NT2/D1 (cell line): ENCODE measurements around the gene PRKCH.

Experiments
- DNase-seq: peaks from one replicate; pipeline ENCODE4 v3.0.0-alpha.2; 2011; ENCODE audit warnings: low read depth, low spot score
- H3K27me3 ChIP-seq: 2 replicates; pipeline ENCODE4 v1.6.0; 2011; ENCODE audit warnings: mild to moderate bottlenecking; ENCODE audit not compliant: insufficient read length, insufficient read depth
- H3K36me3 ChIP-seq: 2 replicates; pipeline ENCODE4 v1.6.1; 2011; ENCODE audit warnings: mild to moderate bottlenecking, low read length, mixed read lengths; ENCODE audit not compliant: insufficient read depth, insufficient read length
- H3K4me1 ChIP-seq: 2 replicates; pipeline ENCODE4 v1.5.1; 2011; ENCODE audit not compliant: insufficient read depth, insufficient read length
- H3K4me3 ChIP-seq: 2 replicates; pipeline ENCODE4 v1.5.1; 2011; ENCODE audit warnings: low read depth; ENCODE audit not compliant: insufficient read length
- H3K9ac ChIP-seq: 2 replicates; pipeline ENCODE4 v1.6.0; 2011; ENCODE audit warnings: low read depth; ENCODE audit not compliant: insufficient read length
- H3K9me3 ChIP-seq: 2 replicates; pipeline ENCODE4 v1.5.1; 2011; ENCODE audit warnings: mild to moderate bottlenecking, low read length; ENCODE audit not compliant: insufficient read depth
- SUZ12 ChIP-seq: IDR thresholded peaks from 2 replicates; pipeline ENCODE4 v1.6.1; 2011; ENCODE audit not compliant: insufficient read length, insufficient read depth; ENCODE audit errors: extremely low read depth
- YY1 ChIP-seq: IDR thresholded peaks from 2 replicates; pipeline ENCODE4 v1.6.1; 2011; ENCODE audit not compliant: insufficient read length, insufficient read depth
- ZNF274 ChIP-seq: IDR thresholded peaks from 2 replicates; pipeline ENCODE4 v1.6.1; 2011; ENCODE audit warnings: mild to moderate bottlenecking, low read depth, low read length

Gene PRKCH

DNA sequence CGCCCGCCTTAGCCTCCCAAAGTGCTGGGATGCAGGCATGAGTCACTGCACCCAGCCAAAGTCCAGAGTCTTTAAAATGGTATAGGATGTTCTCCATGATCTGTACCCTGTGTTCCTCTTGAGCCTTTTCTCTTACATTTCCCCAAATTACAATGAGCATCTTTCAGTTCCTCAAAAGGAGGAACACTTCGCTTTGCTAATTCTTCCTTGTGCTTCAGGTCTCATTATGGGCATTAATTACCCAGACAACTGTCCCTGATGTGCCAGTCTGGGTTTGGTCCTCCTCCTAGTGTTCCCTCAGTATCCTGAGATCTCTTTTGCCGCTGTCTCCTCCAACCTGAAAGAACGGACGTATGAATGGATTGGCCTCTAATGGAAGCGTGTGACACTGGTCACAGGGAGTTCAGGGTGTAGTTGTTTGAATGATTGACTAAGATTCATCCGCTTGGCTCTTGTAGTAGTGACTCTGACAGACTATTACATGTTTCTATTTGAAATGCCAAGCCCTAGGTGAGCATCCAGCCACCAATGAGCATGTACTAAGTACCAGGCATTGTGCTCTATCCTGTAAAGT is 8.2 kb downstream of the PRKCH start:
- H3K27me3 ChIP-seq = no peaks in the 10 kb centered on the region
- no peak overlapping the region for H3K9ac ChIP-seq
- peaks cover 3% of the 10 kb centered on the region for H3K4me1 ChIP-seq
- no peak for DNase-seq
- TF ChIP-seq ZNF274 (no peak), YY1 (no peak), SUZ12 (no peak)
- H3K9me3 ChIP-seq = 0 out of 2 replicates have a peak, but pooled peaks cover 12% of the 10 kb centered on the region
- no peak overlapping the region for H3K4me3 ChIP-seq
- no peaks in the 10 kb centered on the region for H3K36me3 ChIP-seq

DNA sequence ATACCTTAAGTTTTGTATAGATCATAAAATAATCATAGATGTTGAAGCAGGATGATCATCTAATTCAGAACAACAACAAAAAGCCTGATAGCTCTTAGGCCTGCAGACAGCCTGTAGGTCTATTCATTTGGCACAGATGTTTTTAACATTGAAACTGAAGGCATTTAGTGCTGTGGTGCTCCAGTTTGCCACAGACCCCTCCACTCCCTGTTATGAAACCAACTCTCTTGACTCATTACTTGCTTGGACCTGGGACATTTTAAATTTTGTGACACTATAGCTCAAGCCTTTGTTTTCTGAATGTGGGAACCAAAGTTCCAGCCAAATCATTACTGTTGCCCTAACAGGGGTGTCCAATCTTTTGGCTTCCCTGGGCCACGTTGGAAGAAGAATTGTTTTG is 9.1 kb downstream of the PRKCH start:
- Histone ChIP-seq H3K9ac (no peak overlapping the region), H3K36me3 (no peaks in the 10 kb centered on the region), H3K4me1 (peaks cover 3% of the 10 kb centered on the region), H3K9me3 (0 out of 2 replicates have a peak, but pooled peaks cover 8% of the 10 kb centered on the region), H3K4me3 (no peak overlapping the region), H3K27me3 (no peaks in the 10 kb centered on the region)
- no peak for TF ChIP-seq ZNF274
- TF ChIP-seq SUZ12 = no peak
- no peak for TF ChIP-seq YY1
- no peak for DNase-seq

DNA sequence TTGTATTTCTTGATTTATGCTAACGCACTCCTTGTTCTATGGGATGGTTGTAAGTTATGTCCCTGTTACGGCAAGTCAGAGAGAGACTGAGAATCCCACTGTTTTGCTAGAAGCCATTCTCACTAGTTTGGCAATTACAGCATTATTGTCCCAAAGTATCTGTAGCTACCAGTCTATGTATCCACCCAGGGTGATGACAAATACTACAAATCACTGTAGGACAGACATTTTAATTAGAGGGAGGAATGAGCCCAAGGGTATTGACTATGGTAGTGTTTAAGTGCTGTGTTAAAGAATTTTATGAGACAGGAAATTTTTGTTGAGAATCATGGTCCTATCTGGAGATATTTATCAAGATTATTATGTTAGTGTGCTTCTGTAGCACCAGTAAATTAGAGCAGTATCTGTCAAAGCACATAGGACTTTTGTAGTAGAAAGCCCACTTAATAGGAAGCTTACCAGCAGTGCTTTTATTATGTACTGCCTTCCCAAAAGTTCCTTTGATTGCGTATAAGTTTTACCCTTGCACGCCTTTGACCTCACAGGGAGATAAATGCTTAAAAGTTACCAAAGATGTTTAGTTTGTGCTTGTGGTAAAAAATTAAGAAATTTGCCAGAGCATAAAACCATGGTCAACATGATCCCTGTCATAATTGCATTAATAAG is 10.7 kb downstream of the PRKCH start:
- no peak overlapping the region for H3K4me3 ChIP-seq
- no peaks in the 10 kb centered on the region for H3K27me3 ChIP-seq
- no peaks in the 10 kb centered on the region for H3K9me3 ChIP-seq
- no peak overlapping the region for H3K9ac ChIP-seq
- no peak for TF ChIP-seq ZNF274
- no peak for DNase-seq
- no peaks in the 10 kb centered on the region for H3K36me3 ChIP-seq
- H3K4me1 ChIP-seq = peaks cover 3% of the 10 kb centered on the region

DNA sequence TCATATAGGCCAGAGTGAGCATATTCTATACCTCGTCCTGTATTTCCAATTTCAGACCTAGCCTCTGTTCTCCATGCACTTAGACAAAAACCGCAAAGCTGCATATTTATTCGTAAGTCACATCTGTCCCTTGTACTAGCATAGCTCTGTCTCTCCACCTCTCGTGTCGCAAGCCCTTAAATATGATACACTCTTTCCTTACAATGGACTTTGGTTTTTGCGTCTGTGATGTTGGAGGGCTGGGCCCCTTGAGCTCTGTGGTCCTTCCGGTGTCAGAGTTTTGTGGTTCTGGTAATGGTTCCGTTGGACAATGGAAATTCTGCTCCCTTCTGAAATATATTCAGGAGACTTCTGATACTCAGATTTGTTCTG is 11.3 kb downstream of the PRKCH start:
- H3K4me1 ChIP-seq = peaks cover 3% of the 10 kb centered on the region
- H3K9ac ChIP-seq = no peak overlapping the region
- H3K9me3 ChIP-seq = no peaks in the 10 kb centered on the region
- no peak overlapping the region for H3K4me3 ChIP-seq
- no peaks in the 10 kb centered on the region for H3K36me3 ChIP-seq
- H3K27me3 ChIP-seq = no peaks in the 10 kb centered on the region
- TF ChIP-seq ZNF274 (no peak), SUZ12 (no peak), YY1 (no peak)
- DNase-seq = no peak

DNA sequence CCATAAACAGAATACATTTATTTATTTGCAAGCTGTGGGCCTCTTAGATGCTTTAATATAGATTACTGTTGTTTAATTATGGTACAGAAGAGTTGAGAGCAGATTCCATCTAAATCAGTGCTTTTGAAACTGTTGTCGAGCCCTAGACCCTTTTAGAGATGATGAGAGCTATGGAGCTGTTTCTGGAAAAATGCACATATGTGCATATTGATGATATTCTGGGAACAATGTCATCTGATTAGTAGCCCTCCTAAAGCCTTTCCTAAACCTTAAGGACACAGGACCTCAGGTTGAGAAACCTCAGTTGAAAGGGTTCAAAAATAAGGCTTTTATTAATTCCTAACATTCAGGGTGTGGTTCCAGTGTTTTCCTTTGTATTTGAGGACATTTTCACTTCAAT is 11.7 kb downstream of the PRKCH start:
- Histone ChIP-seq H3K4me1 (peaks cover 3% of the 10 kb centered on the region), H3K9ac (no peak overlapping the region), H3K36me3 (no peaks in the 10 kb centered on the region), H3K9me3 (no peaks in the 10 kb centered on the region), H3K27me3 (no peaks in the 10 kb centered on the region), H3K4me3 (no peak overlapping the region)
- TF ChIP-seq YY1 = no peak
- TF ChIP-seq ZNF274 = no peak
- TF ChIP-seq SUZ12 = no peak
- DNase-seq = no peak

DNA sequence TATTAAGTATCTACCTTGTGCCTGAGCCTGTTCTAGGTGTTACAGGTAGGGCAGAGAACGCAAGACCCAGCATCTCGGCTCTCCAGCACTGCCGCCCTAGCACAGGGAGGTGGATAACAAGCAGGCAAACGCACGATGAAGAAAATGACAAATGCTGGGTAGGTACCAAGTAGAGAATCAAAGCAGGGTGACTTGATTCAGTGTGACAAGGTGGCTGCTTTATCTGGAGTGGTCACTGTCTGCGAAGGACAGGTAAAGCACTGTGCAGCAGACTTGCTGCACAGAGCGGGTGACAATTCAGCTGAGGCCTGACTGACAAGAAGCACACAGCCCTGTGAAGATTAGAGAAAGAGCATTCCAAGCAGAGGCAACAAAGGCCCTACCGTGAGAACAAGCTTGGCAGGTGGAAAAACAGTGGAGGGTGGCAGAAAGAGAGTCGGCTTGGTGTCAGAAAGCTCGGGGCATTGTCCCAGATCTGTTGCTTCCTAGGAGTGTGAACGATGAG is 12.9 kb downstream of the PRKCH start:
- H3K4me1 ChIP-seq = peaks cover 3% of the 10 kb centered on the region
- no peak for DNase-seq
- H3K27me3 ChIP-seq = no peaks in the 10 kb centered on the region
- TF ChIP-seq SUZ12 = no peak
- no peak for TF ChIP-seq YY1
- no peak for TF ChIP-seq ZNF274
- no peak overlapping the region for H3K4me3 ChIP-seq
- no peaks in the 10 kb centered on the region for H3K9me3 ChIP-seq
- H3K36me3 ChIP-seq = no peaks in the 10 kb centered on the region
- no peak overlapping the region for H3K9ac ChIP-seq

DNA sequence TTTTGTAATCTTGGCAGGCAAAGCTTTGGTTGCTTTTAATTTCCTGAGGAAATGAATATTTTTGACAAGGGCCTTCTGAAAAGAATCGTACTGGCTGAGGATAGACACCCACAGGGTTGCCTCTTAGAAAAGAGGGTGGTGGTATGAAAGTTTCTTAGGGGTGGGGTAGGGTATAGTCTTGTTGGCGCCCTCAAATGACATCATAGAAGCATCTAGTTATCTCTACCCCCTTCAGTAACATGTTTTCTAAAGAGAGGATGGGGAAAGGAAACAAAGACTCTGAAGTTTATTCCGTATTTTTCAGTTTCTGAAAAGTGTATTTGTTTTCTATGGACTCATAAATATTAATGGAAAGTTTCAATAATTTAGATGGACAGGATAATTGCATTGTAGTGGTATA is 13.7 kb downstream of the PRKCH start:
- TF ChIP-seq YY1 (no peak), SUZ12 (no peak), ZNF274 (no peak)
- Histone ChIP-seq H3K27me3 (no peaks in the 10 kb centered on the region), H3K36me3 (no peaks in the 10 kb centered on the region), H3K9me3 (no peaks in the 10 kb centered on the region), H3K9ac (no peak overlapping the region), H3K4me3 (no peak overlapping the region), H3K4me1 (no peaks in the 10 kb centered on the region)
- DNase-seq = no peak
